ENCODE data around the gene EGFR. TPM values are rescaled to one million over a fixed set of nuclear protein-coding genes. Genes with fewer than 3 reads are reported as not detected.
"Not testable (repeated sequence)": the region's sequence is repeated elsewhere in the genome, so short reads cannot be mapped to it uniquely, and the experiment has no call there.

EGFR gene
- total RNA-seq, 1 donor from 2014 or later: 45.7 TPM

DNA sequence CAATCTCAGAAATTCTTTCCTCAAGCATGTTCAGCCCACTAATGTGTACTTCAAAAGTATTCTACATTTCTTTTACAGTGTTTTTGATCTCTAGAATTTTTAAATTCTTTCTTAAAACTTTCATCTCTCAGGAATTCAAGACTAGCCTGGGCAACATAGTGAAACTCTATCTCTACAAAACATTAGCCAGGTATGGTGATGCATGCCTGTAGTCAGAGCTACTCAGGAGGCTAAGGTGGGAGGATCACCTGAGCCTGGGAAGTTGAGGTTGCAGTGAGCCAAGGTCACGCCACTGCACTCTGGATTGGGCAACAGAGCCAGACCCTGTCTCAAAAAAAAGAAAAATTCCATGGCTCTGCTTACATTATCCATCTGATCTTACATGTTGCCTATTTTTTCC is 5.0 kb upstream of the EGFR start:
- DNase-seq: no peak

DNA sequence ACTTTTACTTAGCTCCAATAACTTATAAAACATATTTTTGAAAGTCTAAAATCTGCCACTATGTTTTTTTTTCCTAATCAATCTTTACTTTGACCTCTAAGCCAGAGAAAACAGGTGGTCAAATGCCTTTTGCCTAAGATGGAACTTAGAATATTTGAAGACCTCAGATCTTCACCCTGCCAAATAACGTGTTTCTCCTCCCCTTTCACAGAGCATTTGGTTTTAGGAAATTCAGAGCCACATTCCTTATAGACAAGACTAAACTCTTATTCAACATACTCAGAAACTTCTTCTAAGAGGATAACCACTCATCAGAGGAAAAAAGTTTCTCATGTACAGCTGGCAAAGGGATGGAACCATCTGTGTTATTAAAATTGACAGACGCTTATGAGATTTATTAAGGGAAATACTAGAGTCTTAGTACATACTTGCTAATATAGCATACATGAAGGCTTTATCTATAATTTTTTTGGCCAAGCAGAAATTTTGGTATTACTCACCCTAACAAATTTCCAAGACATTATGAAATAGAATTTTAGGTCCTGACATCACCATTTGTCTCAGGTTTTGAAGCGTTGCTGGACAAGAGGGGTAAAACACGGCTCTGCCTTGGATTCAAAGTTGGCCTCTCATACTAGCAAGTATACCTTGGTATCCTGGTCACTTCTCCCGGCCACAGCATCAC is 2.6 kb upstream of the EGFR start:
- DNase-seq: no peak

GRCh38 chr7:55016746-55017090 is 2.1 kb upstream of the EGFR start:
- no peak for DNase-seq

DNA sequence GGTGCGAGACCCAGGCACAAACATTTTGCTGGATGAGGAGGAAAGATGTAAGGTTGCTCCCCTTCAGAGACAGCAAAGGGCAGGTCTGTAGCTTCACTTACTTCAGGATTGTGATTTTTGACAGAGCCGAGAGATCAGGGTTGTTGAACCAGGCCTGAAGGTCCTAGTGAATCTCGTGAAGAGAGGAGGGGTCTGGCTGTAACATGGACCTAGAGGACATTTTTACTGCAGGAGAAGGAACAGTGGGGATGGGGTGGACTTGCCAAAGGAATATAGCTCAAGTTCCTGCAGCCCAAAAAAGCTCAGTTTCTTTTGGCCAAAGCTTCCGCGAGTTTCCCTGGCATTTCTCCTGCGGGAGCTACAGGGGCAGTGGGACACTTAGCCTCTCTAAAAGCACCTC is 976 bp upstream of the EGFR start:
- DNase-seq: no peak

- DNase-seq: no peak
Observed at GRCh38 chr7:55019191-55019690, 424 bp downstream of the EGFR start.

DNA sequence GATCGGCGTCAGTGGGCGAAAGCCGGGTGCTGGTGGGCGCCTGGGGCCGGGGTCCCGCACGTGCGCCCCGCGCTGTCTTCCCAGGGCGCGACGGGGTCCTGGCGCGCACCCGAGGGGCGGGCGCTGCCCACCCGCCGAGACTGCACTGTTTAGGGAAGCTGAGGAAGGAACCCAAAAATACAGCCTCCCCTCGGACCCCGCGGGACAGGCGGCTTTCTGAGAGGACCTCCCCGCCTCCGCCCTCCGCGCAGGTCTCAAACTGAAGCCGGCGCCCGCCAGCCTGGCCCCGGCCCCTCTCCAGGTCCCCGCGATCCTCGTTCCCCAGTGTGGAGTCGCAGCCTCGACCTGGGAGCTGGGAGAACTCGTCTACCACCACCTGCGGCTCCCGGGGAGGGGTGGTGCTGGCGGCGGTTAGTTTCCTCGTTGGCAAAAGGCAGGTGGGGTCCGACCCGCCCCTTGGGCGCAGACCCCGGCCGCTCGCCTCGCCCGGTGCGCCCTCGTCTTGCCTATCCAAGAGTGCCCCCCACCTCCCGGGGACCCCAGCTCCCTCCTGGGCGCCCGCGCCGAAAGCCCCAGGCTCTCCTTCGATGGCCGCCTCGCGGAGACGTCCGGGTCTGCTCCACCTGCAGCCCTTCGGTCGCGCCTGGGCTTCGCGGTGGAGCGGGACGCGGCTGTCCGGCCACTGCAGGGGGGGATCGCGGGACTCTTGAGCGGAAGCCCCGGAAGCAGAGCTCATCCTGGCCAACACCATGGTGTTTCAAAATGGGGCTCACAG is 1.1 kb downstream of the EGFR start:
- DNase-seq: no peak

GRCh38 chr7:55020466-55020871 is 1.7 kb downstream of the EGFR start:
- DNase-seq: no peak

- DNase-seq: no peak
Observed at GRCh38 chr7:55021053-55021452, 2.2 kb downstream of the EGFR start.

GRCh38 chr7:55022002-55022985 is 3.5 kb downstream of the EGFR start:
- no peak for DNase-seq

DNA sequence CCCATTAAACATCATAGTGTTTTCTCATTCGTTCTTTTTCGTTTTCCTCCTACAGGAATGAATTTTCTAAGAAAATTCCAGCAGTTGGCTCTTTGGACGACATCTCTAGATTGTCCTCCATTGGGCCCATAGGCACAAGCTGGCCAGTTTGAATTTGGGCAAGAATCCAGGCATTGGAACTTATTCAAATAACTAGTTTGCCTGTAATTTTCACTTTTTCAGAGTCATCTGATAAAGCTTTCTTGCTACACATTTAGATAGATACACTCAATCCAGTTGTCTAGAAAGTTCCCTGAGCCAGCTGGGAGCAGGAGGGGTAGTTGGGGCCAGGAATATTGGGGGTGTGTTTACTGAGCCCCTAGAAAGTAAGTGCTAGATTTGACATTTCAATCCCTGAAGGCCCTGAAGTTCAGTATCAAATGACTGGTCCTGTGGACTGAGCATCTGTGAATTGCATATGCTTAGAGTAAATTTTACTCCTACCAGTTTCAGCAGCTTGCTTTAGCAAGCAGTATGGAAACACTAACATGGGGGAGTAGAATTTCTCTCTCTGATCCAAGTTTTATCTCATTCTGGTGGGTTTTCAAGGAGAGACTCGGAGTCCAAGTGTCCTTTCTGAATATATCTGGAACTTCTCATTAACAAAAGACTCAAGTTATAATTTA is 5.2 kb downstream of the EGFR start:
- DNase-seq: no peak

DNA sequence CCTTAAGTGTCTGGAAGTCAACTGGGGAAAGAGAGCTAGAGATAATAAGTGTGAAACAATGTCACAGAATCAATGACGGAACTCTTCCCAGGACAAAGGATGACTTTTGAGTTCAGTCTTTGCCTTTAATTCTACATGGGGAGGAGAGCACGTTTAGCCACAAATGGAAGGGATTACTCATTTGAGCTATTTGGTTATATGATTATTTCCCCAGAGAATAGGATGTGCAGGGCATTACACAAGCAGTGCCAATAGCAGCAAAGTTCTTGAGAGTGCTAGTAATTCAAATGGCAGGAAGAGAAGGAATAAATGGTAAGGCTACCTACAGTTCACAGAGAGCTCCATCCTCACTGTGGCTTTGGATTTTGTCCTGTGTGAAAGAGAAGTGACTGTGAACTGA is 6.0 kb downstream of the EGFR start:
- DNase-seq: no peak

DNA sequence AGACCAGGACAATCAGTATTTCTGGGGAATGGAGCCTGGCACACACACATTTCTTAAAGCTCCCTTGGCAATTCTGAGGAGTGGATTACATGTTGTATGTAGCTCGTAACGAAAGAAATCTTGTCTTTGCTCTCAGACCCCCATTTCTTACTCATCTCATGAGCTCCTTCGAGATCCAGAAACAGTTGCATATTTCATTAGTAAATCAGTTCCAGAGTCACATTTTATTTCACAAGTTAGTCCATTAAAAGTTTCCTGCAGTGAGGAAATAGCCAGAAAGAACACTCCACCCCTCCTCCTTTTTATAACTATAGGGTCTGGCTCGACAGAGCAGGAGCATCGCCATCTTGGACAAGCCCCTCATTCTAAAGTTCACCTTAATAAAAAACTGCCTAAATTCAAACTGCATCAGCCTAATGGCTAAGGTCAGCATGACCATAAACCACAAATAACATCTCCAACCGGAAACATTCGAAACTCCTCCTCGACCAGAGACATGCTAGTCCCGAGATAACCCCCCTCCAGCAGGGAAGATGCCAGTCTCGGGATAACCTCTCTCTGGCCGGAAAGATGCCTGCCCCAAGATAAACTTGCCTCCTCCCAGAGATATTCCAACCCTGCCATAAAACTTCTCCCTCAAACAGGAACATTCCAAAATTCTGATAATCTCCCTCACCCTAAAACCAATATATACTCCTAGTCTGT is 7.4 kb downstream of the EGFR start:
- DNase-seq: no peak

- peak; percentile 35 for DNase-seq
Observed at GRCh38 chr7:55026867-55027490, 8.2 kb downstream of the EGFR start.

DNA sequence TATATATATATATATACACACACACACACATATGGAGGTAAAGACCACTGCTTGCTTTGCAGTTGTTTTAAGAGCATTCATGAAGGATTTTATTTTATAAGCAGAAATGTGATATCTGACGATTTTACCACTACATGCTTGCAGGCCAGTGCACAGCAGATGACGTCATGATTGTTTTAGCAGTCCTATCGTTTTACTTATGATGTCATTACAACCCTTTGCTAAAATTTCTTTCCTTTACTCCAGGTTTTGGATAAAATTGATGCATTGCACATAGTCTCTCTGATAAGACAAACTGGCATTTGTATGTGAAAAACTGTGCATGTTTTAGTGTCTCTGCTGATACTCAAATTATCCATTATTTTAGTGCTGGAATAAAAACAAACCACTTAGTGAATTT is 9.2 kb downstream of the EGFR start:
- DNase-seq: no peak

DNA sequence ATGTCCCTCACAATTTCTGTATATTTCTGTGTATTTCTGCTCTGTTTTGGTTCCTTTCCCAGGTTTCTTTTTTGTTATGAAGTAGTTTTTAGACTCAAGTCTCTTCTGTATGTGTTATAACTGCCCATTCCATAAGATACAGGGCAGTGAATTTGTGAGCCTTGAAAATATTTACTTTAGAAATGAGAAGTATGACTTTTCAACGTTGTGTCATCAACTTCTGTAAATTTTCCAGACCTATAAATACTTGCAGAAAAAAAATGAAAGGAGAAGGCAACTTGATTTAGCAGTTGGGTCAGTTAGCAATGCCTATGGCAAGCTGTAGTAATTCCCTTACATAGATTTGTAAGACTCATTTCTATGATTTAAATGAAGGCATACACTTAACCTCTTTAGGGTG is 11.5 kb downstream of the EGFR start:
- DNase-seq: no peak

DNA sequence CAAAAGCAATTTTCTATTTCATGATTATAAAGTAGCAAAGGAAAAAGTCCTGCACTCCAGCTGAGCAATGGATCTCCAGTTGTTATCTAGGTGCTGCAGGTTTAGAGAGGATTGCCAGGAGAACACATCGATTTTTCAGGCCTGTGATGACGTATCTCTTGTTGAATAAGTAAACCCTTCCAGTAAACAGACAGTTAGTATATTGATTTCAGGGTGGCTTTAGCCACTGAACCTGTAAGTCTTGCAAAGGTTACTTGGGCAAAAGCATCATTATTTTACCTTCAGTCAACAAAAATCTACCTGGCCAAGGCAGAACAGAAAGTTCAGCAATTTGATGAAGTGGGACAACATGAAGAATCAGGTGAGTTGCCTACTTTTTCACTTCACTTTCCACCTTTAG is 12.3 kb downstream of the EGFR start:
- no peak for DNase-seq

GRCh38 chr7:55032069-55032699 is 13.4 kb downstream of the EGFR start:
- no peak for DNase-seq

GRCh38 chr7:55033236-55033846 is 14.5 kb downstream of the EGFR start:
- DNase-seq: no peak

- DNase-seq: no peak
Observed at GRCh38 chr7:55034776-55035175, 16.0 kb downstream of the EGFR start.

- not testable (repeated sequence) for DNase-seq
Observed at GRCh38 chr7:55035410-55035809, 16.6 kb downstream of the EGFR start.
